Measurements from ENCODE around the gene RASSF6.

- TF ChIP-seq CTCF (IDR thresholded peaks at IDR 0.05) = no peak
- no peak for TF ChIP-seq ZFX (IDR thresholded peaks at IDR 0.05; ENCODE audit: borderline replicate concordance)
These were observed 24.2 kb downstream of the RASSF6 start for GRCh38 chr4:73596001-73596400.
